Heart right ventricle (tissue), 16 donors: ENCODE results near the gene CRYL1. TPM values are rescaled to one million over a fixed set of nuclear protein-coding genes. Genes with fewer than 3 reads are reported as not detected.

ENCODE experiments used
- ATAC-seq, 8 donors: fragments of 200-7000 bp; cut with Tn5 transposase; one replicate each; pipeline ENCODE4 v1.9.1; 2020; ENCODE audit warnings: mild to moderate bottlenecking in 8 of 8, moderate library complexity in 8 of 8, moderate number of reproducible peaks in 1 of 8
- DNase-seq, 2 donors: peaks; one replicate each; pipeline ENCODE4 v3.0.0-alpha.2; 2020
- H3K27ac ChIP-seq, 10 donors: fragments of 200-600 bp; sonication (generic) in 2 of 10; one replicate each; pipeline versions ENCODE4 v1.5.0 to v1.8.0; 2020 to 2022; ENCODE audit warnings: mild to moderate bottlenecking in 3 of 10
- H3K27me3 ChIP-seq, 7 donors: fragments of 200-600 bp; one replicate each; pipeline ENCODE4 v1.8.0; 2021 to 2022; ENCODE audit warnings: mild to moderate bottlenecking in 2 of 7
- H3K36me3 ChIP-seq, 9 donors: fragments of 200-600 bp; sonication (generic) in 1 of 9; one replicate each; pipeline versions ENCODE4 v1.5.0 to v1.8.0; 2020 to 2022; ENCODE audit warnings: mild to moderate bottlenecking in 2 of 9
- H3K4me1 ChIP-seq, 9 donors: fragments of 200-600 bp; sonication (generic) in 1 of 9; one replicate each; pipeline versions ENCODE4 v1.5.0 to v1.8.0; 2020 to 2022; ENCODE audit warnings: mild to moderate bottlenecking in 4 of 9
- H3K4me3 ChIP-seq, 10 donors: fragments of 200-600 bp; sonication (generic) in 2 of 10; one replicate each; pipeline versions ENCODE4 v1.5.0 to v1.8.0; 2020 to 2022; ENCODE audit warnings: mild to moderate bottlenecking in 7 of 10, moderate library complexity in 2 of 10
- H3K9me3 ChIP-seq, 11 donors: fragments of 200-600 bp in 10 of 11; sonication (generic) in 2 of 11; one replicate each; pipeline versions ENCODE4 v1.5.0 to v1.8.0; 2013 to 2022; ENCODE audit warnings: mild to moderate bottlenecking in 2 of 11, control low read depth in 1 of 11, moderate library complexity in 1 of 11
- CTCF ChIP-seq, 9 donors: fragments of 200-600 bp; sonication (generic) in 2 of 9; IDR thresholded peaks; one replicate each; pipeline versions ENCODE4 v1.5.0 to v1.8.0; 2021 to 2022; ENCODE audit warnings: antibody characterized with exemption in 9 of 9, mild to moderate bottlenecking in 5 of 9, moderate library complexity in 1 of 9
- WGBS, 2 donors: extraction: QIAGEN DNeasy Blood & Tissue Kit; methylation state at CpG; one replicate each; pipeline ENCODE4 v1.1.7; 2013; ENCODE audit warnings: inconsistent platforms in 1 of 2; 5-methylcytosine and 5-hydroxymethylcytosine counted together
- intact Hi-C, 10 donors: fragments of 100-400 bp; cut with DNase I; formaldehyde crosslinking; loops; one replicate each; pipeline versions ENCODE4 v1.11.1 to v1.14.2; 2022
- polyA plus RNA-seq, 2 donors: library from polyadenylated mRNA; stranded (reverse); fragments of 200-250 nt; gene quantifications; one replicate each; pipeline ENCODE4 v1.2.3, GENCODE V29; 2013
- total RNA-seq, 10 donors: library from RNA; stranded (reverse); fragmentation: NEBNext Ultra II Directional in 3 of 10; extraction: Animal tissue kit (Norgen Biotek cat#: 25700) in 3 of 10; gene quantifications; one replicate each; pipeline versions ENCODE4 v1.2.1 to v1.2.4, GENCODE V29; 2021 to 2023
- donor health status: Arrhythmogenic right ventricular cardiomyopathy.
- donor health status: ischemic (EF 13 %, LVEDD 7.1; RV severe dilation, severe dysfunction).
- donor health status: healthy with polysubstance abuse.
- donor health status: DM: no; HTN: yes; CAD: no.
- donor health status: DM: no; HTN: no; CAD: no.
- donor health status: ischemic (EF 25% LVEDD 6.9; RV normal size, moderate dysfunction).
- donor health status: ischemic (EF 25% LVEDD 5.7; RV mildly dilated, moderate dysfunction).
- donor health status: healthy.
- donor health status: DM: yes; HTN: yes; CAD: no.
- donor health status: Ischemic cardiomyopathy.
- donor health status: ischemic (EF 35%, LVEDD 5.7; RV mildly dilated, moderate dysfunction).
- donor health status: nonischemic (EF 11% LVEDD 7.7; RV severe dilation, severe dysfunction).
- donor health status: DM: yes; HTN: yes; CAD: no.
- donor health status: PGD.
- donor health status: ischemic (EF 29% LVEDD 5.4; RV normal size, mild dysfunction).
- donor health status: nonischemic (EF 23%, LVEDD 6.1; RV moderate dilation, normal function).

The CRYL1 gene
- total and polyA plus RNA-seq, 12 donors = 10.1 to 27.3 (median 23.2) TPM

- no peak for DNase-seq
- Histone ChIP-seq H3K36me3 (no peaks in the 10 kb centered on the region), H3K27ac (no peak overlapping the region), H3K4me1 (peaks cover 0 to 26% (median 12%) of the 10 kb centered on the region in 9 donors), H3K4me3 (no peak overlapping the region), H3K27me3 (peaks cover 0 to 2% (median 0%) of the 10 kb centered on the region in 7 donors), H3K9me3 (no peaks in the 10 kb centered on the region)
- intact Hi-C loops = loop anchor here in 2 of 10 donors (5.0 kb wide), 1 partner anchor 39 kb away; the partner anchor contains the start of gene IFT88 (in 2 of the 2)
- WGBS, 2 donors = 87 to 95% methylated on average over 2 of the region's 2 CpGs
- no peak for TF ChIP-seq CTCF (IDR thresholded peaks at IDR 0.05)
- ATAC-seq = no peak
Measured at GRCh38 chr13:20528452-20528851, 2.8 kb upstream of the CRYL1 start.

- Histone ChIP-seq H3K4me3 (peak overlapping the region in 9 of 10 donors; percentile 69 to 99 (median 91)), H3K27ac (peak overlapping the region in 9 of 10 donors; percentile 79 to 96 (median 89)), H3K27me3 (peaks cover 0 to 2% (median 0%) of the 10 kb centered on the region in 7 donors), H3K36me3 (no peaks in the 10 kb centered on the region), H3K4me1 (peaks cover 0 to 26% (median 12%) of the 10 kb centered on the region in 9 donors), H3K9me3 (no peaks in the 10 kb centered on the region)
- no peak for TF ChIP-seq CTCF (IDR thresholded peaks at IDR 0.05)
- DNase-seq (no peak), ATAC-seq (peak in 3 of 8 donors; percentile 11 to 19 (median 11))
- intact Hi-C loops = loop anchor here in 3 of 10 donors (2.0 to 5.0 kb wide), 2 partner anchors 40 to 41 kb away; partner anchors contain the start of gene IFT88 (in 3 of the 3)
- WGBS, 2 donors = 30 to 32% methylated on average over 6 of the region's 6 CpGs
Measured at GRCh38 chr13:20526664-20527063, 1.0 kb upstream of the CRYL1 start.

GRCh38 chr13:20525144-20525600 is 485 bp downstream of the CRYL1 start:
- Histone ChIP-seq H3K36me3 (no peaks in the 10 kb centered on the region), H3K27ac (peak overlapping the region in 9 of 10 donors; percentile 79 to 96 (median 89)), H3K9me3 (no peaks in the 10 kb centered on the region), H3K4me3 (peak overlapping the region; percentile 55 to 99 (median 90)), H3K4me1 (peaks cover 0 to 26% (median 12%) of the 10 kb centered on the region in 9 donors), H3K27me3 (no peaks in the 10 kb centered on the region)
- DNase-seq (peak in 1 of 2 donors; percentile 39), ATAC-seq (peak; percentile 7 to 37 (median 20))
- intact Hi-C loops = loop anchor here in 5 of 10 donors (2.0 to 5.0 kb wide), 2 partner anchors 42 kb away; partner anchors contain the start of gene IFT88 (in 5 of the 5)
- TF ChIP-seq CTCF (IDR thresholded peaks at IDR 0.05) = no peak
- WGBS, 2 donors = 1 to 3% methylated on average over 35 to 37 of the region's 37 CpGs

- ATAC-seq (no peak), DNase-seq (no peak)
- H3K36me3 ChIP-seq = no peaks in the 10 kb centered on the region
- no peak for TF ChIP-seq CTCF (IDR thresholded peaks at IDR 0.05)
- 91 to 96% methylated on average over 5 of the region's 5 CpGs for WGBS, 2 donors
- H3K27me3 ChIP-seq = no peaks in the 10 kb centered on the region
- intact Hi-C loops = no loop called here
- no peaks in the 10 kb centered on the region for H3K9me3 ChIP-seq
- H3K4me1 ChIP-seq = peaks cover 0 to 27% (median 7%) of the 10 kb centered on the region in 9 donors
- no peak overlapping the region for H3K4me3 ChIP-seq
- peak overlapping the region in 1 of 10 donors; percentile 11 for H3K27ac ChIP-seq
Measured at GRCh38 chr13:20521364-20522115, 4.1 kb downstream of the CRYL1 start.
